HG02943 (cell line): ENCODE data around the gene FRS2.

Source experiments
- ATAC-seq: cut with Tn5 transposase; IDR thresholded peaks from one replicate; pipeline ENCODE4 v1.9.1; 2021; ENCODE audit warnings: mild to moderate bottlenecking, low read depth, moderate library complexity; ENCODE audit not compliant: unreplicated experiment

Gene FRS2

GRCh38 chr12:69459477-69459876, 10.7 kb upstream of the FRS2 start:
- ATAC-seq = no peak

GRCh38 chr12:69464428-69464827, 5.8 kb upstream of the FRS2 start:
- ATAC-seq = no peak

GRCh38 chr12:69466867-69467266, 3.3 kb upstream of the FRS2 start:
- no peak for ATAC-seq

DNA sequence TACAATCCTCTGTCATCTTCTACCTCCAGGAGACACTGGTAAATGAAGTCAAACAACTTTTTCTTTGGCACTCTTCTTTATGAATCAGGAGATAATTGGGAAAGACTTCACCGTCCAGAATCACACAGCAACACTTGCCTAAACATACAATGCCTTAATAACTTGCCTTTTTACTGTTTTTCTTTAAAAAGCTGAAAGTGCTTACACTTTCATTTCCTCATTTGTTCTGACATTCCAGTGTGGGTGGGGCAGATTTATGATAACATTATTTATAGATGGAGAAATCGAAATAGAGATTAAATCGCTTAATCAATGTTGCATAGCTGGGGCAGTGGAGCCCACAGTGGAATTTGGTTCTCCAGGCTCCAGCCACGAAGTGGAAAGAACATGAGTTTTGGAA, 2.8 kb upstream of the FRS2 start:
- no peak for ATAC-seq

- no peak for ATAC-seq
These were observed 1.8 kb upstream of the FRS2 start for GRCh38 chr12:69468237-69469026.

DNA sequence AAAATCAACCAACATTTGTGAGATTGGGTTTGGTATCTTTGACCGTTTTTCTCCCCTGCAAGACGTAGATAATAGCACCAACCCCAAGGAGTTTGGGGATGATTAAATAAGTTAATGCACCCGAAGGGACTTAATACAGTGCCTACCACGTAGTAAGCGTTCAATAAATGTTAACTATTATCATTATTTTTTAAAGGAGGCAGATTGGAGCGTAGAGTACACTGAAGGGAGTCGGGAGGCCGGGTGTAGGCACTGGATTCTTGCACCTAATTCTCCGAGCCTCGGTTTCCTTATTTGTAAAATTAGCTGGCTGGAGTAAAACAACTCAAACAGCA, 367 bp upstream of the FRS2 start:
- no peak for ATAC-seq

DNA sequence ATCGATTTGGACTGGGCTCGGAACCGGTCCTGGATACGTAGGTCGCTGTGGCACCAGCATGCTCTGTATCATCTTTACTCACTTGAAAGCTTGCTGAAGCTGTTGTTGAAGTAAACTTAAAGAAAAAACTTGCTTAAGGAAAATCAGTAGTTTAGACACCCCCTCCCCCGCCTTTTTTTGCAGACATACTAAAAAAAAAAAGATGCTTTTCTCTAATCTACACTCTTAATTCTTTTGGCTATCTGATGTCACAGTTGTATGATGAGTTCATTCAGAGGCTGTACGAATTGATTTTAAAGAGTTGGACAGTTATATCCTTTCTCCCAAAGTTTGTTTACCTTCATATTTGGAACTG, 865 bp downstream of the FRS2 start:
- no peak for ATAC-seq

DNA sequence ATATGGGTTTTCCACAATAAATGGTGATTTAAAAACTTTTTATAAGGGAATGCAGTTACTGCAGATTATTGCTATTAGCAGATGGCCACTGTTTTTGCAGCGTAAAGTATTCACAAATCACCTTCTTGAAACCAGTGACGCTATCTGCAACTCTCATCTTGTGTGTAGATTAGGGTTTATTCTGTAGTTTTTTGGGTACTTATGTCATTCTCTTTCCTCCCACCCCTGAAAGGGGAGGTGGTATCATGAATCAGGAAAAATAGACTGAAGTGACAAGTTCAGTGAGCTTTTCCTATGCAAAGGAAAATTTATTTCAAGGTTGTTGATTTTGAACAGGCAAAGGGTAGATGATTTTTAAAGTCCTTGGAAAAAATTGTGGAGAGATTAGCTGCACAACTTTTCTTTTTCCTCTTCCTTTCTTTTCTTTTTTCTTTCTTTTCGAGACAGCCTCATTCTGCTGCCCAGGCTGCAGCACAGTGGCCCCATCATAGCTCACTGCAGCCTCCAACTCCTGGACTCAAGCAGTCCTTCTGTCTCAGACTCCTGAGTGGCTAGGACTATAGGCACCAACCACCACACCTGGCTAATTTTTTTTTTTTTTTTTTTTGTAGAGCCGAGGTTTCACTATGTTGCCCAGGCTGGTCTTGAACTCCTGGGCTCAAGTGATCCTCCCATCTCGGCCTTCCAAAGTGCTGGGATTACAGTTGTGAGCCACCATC, 1.6 kb downstream of the FRS2 start:
- ATAC-seq = no peak

DNA sequence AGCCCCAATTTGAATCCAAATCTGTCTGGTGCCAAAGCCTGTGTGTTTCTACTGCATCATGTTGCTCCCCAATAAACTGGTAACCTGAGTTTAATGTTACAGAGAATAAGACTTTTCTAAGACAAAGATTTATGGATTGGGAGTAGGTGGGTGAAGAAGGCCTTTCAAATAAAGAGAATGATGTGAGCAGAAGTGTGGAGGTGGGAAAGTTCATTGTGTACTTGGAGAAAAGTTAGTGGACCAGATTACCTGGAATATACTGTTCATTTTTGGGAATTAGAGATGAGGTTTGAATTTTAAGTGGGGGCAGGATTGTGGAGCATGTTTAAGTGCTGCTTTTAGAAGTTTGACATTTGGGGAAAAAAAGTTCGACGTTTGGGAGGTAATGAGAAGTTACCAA, 3.1 kb downstream of the FRS2 start:
- ATAC-seq = no peak

DNA sequence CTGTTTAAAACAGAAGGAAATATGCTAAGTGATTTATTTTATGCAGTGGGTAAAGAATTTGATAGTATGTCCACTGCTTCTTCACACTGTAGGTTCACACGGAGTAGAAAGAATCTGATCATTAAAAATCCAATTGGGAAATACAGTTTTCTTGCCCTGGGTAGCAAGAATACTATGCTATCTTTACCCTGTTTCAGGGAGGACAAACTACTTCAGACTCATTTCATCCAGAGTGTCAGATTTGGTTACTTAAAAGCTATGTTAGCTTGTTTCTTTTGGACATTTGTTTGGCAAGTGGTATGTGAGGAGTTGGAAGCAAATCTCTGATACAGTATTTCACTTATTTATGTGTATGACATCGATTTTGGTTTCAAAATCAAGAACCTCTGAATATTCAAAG, 4.3 kb downstream of the FRS2 start:
- ATAC-seq = no peak

- ATAC-seq = no peak
These were observed 5.2 kb downstream of the FRS2 start for GRCh38 chr12:69475237-69475975.

GRCh38 chr12:69476276-69477017, 6.3 kb downstream of the FRS2 start:
- no peak for ATAC-seq

DNA sequence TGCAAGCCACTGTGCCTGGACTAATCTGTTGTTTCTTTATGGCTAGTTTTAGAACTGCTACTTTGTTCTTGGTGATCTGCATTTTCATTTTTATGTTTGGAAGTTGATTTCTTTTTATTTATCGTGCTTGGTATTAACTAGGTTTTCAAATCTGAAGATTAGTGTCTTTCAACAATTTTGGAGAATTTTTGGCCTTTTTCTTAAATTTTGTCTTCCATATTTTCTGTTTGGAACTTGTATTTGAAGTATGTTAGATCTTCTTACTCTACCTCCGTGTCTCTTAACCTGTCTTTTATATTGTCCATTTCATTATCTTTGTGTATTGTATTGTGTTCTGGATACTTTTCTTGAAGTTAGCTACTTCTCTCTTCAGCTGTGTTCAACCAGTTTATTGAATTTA, 9.5 kb downstream of the FRS2 start:
- ATAC-seq = no peak

GRCh38 chr12:69480698-69481097, 10.5 kb downstream of the FRS2 start:
- no peak for ATAC-seq

GRCh38 chr12:69481133-69481532, 10.9 kb downstream of the FRS2 start:
- ATAC-seq = no peak

GRCh38 chr12:69483700-69484099, 13.5 kb downstream of the FRS2 start:
- no peak for ATAC-seq

DNA sequence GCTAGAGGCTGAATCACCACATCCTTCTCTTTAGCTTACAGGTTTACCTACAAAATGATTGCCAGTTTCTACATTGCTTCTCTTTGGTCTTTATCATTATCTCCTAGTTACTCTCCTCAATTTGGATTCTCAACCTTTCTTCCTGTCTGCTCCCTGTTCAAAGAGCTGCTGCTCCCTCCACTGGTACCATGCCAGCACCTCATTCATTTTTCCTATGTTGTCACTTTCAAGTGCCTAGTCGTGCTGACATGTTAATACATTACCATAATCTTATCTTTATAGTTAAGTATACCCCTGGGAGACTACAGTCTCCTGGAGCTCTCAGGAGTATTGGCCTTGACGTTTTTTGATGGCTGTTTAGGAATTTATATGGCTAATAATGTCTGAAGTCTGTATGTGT, 14.2 kb downstream of the FRS2 start:
- ATAC-seq = no peak

DNA sequence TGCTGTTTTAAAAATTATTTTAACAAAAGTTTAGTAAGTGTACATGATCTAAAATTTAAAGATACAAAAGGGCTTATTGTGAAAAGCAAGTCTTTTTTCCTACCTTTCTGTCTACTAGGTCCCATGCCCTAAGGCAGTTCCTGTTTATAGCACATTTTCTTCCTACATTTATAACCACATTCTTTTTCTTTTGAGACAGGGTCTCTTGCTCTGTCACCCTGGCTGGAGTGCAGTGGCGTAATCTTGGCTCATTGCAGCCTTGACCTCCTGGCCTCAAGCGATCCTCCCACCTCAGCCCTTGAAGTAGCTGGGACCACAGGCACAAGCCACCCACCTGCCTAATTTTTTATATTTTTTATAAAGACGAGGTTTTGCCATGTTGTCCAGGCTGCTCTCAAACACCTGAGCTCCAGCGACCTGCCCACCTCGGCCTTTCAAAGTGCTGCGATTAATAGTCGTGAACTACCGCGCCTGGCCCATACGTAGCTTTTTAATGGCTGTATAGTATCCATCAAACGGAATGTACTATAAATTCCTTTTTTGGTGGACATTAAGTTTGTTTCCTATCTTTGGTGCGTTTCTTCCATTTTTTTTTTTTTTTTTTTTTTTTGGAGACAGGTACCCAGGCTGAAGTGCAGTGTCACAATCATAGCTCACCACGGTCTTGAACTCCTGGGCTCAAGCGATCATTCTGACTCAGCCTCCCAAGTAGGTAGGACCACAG, 20.9 kb downstream of the FRS2 start:
- no peak for ATAC-seq

DNA sequence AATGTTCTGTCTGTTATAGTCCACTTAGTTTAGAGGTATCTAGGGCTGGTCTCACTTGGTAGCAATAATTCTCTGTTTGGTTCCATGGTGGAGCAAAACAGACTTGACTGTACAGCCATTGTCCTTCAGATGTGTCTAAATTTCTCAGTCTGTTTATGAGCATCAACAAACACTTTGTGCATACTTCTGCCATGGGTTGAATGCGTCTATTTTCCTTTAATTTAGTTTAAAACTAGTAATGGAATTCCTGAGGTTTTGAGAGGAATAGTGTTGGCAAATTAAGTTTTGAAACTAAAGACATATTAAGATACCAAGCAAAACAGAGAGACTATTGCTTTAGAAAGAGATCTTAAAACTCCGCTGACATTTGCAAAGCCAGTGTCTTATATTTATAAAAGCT, 22.6 kb downstream of the FRS2 start:
- ATAC-seq = no peak

DNA sequence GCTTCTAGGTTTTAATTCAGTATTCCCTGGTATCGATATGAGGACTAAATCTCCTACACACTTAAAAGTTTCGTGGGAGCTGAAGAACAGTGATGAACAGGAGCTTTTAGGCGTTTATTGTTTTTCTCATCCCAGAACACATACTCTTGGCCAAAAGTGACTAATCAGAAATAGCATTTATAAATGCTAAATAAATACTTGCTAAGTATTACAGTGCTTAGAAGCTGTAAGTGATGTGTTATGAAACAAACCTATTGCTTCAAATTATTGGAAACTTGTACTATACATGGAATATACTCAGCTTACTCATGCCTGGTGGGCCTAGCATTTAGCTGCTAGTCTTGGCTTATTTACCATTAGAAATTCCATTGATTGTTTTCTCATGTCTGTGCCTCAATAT, 24.9 kb downstream of the FRS2 start:
- ATAC-seq = no peak
